Measurements from ENCODE around the gene MLC1. TPM values are rescaled to one million over a fixed set of nuclear protein-coding genes. Genes with fewer than 3 reads are reported as not detected.

MLC1 gene
- total and polyA plus RNA-seq, 5 donors: 0.14 to 1.2 (median 0.42) TPM; not detected in 1

- intact Hi-C loops (cut with DNase I): loop anchor here in 3 of 4 donors (2.0 to 5.0 kb wide), 3 partner anchors 101 to 104 kb away; no protein-coding TSS in a partner anchor
- ATAC-seq (no peak), DNase-seq (peak in 1 of 3 donors; percentile 58)
- Histone ChIP-seq H3K27me3 (ENCODE audit: control insufficient read depth, insufficient read depth) (no peaks in the 10 kb centered on the region), H3K4me1 (ENCODE audit: control insufficient read depth, insufficient read depth, low read length) (no peaks in the 10 kb centered on the region), H3K27ac (ENCODE audit: low read length) (no peak overlapping the region), H3K9me3 (ENCODE audit: control insufficient read depth, low read length) (no peaks in the 10 kb centered on the region), H3K4me3 (ENCODE audit: low read length) (no peak overlapping the region)
- WGBS: 87% methylated on average over 49 of the region's 49 CpGs
Observed at GRCh38 chr22:50031189-50032091, 53.8 kb downstream of the MLC1 start.

GRCh38 chr22:50030297-50031188, 54.7 kb downstream of the MLC1 start:
- Histone ChIP-seq H3K27ac (ENCODE audit: low read length) (no peak overlapping the region), H3K4me1 (ENCODE audit: control insufficient read depth, insufficient read depth, low read length) (no peaks in the 10 kb centered on the region), H3K9me3 (ENCODE audit: control insufficient read depth, low read length) (no peaks in the 10 kb centered on the region), H3K27me3 (ENCODE audit: control insufficient read depth, insufficient read depth) (no peaks in the 10 kb centered on the region), H3K4me3 (ENCODE audit: low read length) (no peak overlapping the region)
- intact Hi-C loops (cut with DNase I): loop anchor here (1.0 to 5.0 kb wide), 4 partner anchors 100 to 103 kb away; no protein-coding TSS in a partner anchor
- ATAC-seq: peak; percentile 85 to 87
- 22% methylated on average over 52 of the region's 52 CpGs for WGBS
- peak; percentile 74 to 89 (median 88) for DNase-seq

- intact Hi-C loops (cut with DNase I): no loop called here
- Histone ChIP-seq H3K9me3 (ENCODE audit: control insufficient read depth, low read length) (no peaks in the 10 kb centered on the region), H3K27ac (ENCODE audit: low read length) (no peak overlapping the region), H3K27me3 (ENCODE audit: control insufficient read depth, insufficient read depth) (no peaks in the 10 kb centered on the region), H3K4me3 (ENCODE audit: low read length) (no peak overlapping the region), H3K4me1 (ENCODE audit: control insufficient read depth, insufficient read depth, low read length) (no peaks in the 10 kb centered on the region)
- DNase-seq (no peak), ATAC-seq (no peak)
- WGBS: 75% methylated on average over 42 of the region's 42 CpGs
Observed at GRCh38 chr22:50027639-50028537, 57.3 kb downstream of the MLC1 start.

- ATAC-seq (no peak), DNase-seq (no peak)
- H3K27me3 ChIP-seq (ENCODE audit: control insufficient read depth, insufficient read depth): no peaks in the 10 kb centered on the region
- no peaks in the 10 kb centered on the region for H3K4me1 ChIP-seq (ENCODE audit: control insufficient read depth, insufficient read depth, low read length)
- WGBS: 68% methylated on average over 13 of the region's 13 CpGs
- H3K9me3 ChIP-seq (ENCODE audit: control insufficient read depth, low read length): no peaks in the 10 kb centered on the region
- no peak overlapping the region for H3K27ac ChIP-seq (ENCODE audit: low read length)
- intact Hi-C loops (cut with DNase I): no loop called here
- no peak overlapping the region for H3K4me3 ChIP-seq (ENCODE audit: low read length)
Observed at GRCh38 chr22:50025993-50026392, 59.2 kb downstream of the MLC1 start.

GRCh38 chr22:50022171-50022819, 62.9 kb downstream of the MLC1 start:
- H3K27me3 ChIP-seq (ENCODE audit: control insufficient read depth, insufficient read depth): no peaks in the 10 kb centered on the region
- no peak overlapping the region for H3K27ac ChIP-seq (ENCODE audit: low read length)
- no peak for ATAC-seq
- no peak overlapping the region for H3K4me3 ChIP-seq (ENCODE audit: low read length)
- intact Hi-C loops (cut with DNase I): no loop called here
- 86% methylated on average over 14 of the region's 14 CpGs for WGBS
- DNase-seq: no peak
- no peaks in the 10 kb centered on the region for H3K9me3 ChIP-seq (ENCODE audit: control insufficient read depth, low read length)
- no peaks in the 10 kb centered on the region for H3K4me1 ChIP-seq (ENCODE audit: control insufficient read depth, insufficient read depth, low read length)

- Histone ChIP-seq H3K27ac (ENCODE audit: low read length) (no peak overlapping the region), H3K4me1 (ENCODE audit: control insufficient read depth, insufficient read depth, low read length) (no peaks in the 10 kb centered on the region), H3K27me3 (ENCODE audit: control insufficient read depth, insufficient read depth) (no peaks in the 10 kb centered on the region), H3K9me3 (ENCODE audit: control insufficient read depth, low read length) (no peaks in the 10 kb centered on the region), H3K4me3 (ENCODE audit: low read length) (no peak overlapping the region)
- intact Hi-C loops (cut with DNase I): no loop called here
- ATAC-seq: no peak
- DNase-seq: no peak
- WGBS: 90% methylated on average over 15 of the region's 15 CpGs
Observed at GRCh38 chr22:50020606-50021005, 64.6 kb downstream of the MLC1 start.

GRCh38 chr22:50019316-50019715, 65.9 kb downstream of the MLC1 start:
- DNase-seq: no peak
- Histone ChIP-seq H3K4me1 (ENCODE audit: control insufficient read depth, insufficient read depth, low read length) (no peaks in the 10 kb centered on the region), H3K27me3 (ENCODE audit: control insufficient read depth, insufficient read depth) (no peaks in the 10 kb centered on the region), H3K4me3 (ENCODE audit: low read length) (no peak overlapping the region), H3K27ac (ENCODE audit: low read length) (no peak overlapping the region), H3K9me3 (ENCODE audit: control insufficient read depth, low read length) (no peaks in the 10 kb centered on the region)
- 67% methylated on average over 3 of the region's 3 CpGs for WGBS
- intact Hi-C loops (cut with DNase I): no loop called here
- ATAC-seq: no peak

GRCh38 chr22:50018608-50019285, 66.5 kb downstream of the MLC1 start:
- H3K27ac ChIP-seq (ENCODE audit: low read length): no peak overlapping the region
- H3K4me3 ChIP-seq (ENCODE audit: low read length): no peak overlapping the region
- 63% methylated on average over 11 of the region's 11 CpGs for WGBS
- no peak for DNase-seq
- H3K27me3 ChIP-seq (ENCODE audit: control insufficient read depth, insufficient read depth): no peaks in the 10 kb centered on the region
- H3K9me3 ChIP-seq (ENCODE audit: control insufficient read depth, low read length): no peaks in the 10 kb centered on the region
- H3K4me1 ChIP-seq (ENCODE audit: control insufficient read depth, insufficient read depth, low read length): no peaks in the 10 kb centered on the region
- ATAC-seq: no peak
- intact Hi-C loops (cut with DNase I): no loop called here

- DNase-seq: no peak
- Histone ChIP-seq H3K27me3 (ENCODE audit: control insufficient read depth, insufficient read depth) (no peaks in the 10 kb centered on the region), H3K4me1 (ENCODE audit: control insufficient read depth, insufficient read depth, low read length) (no peaks in the 10 kb centered on the region), H3K27ac (ENCODE audit: low read length) (no peak overlapping the region), H3K9me3 (ENCODE audit: control insufficient read depth, low read length) (no peaks in the 10 kb centered on the region), H3K4me3 (ENCODE audit: low read length) (no peak overlapping the region)
- ATAC-seq: no peak
- 86% methylated on average over 6 of the region's 6 CpGs for WGBS
- intact Hi-C loops (cut with DNase I): no loop called here
Observed at GRCh38 chr22:50017701-50018224, 67.5 kb downstream of the MLC1 start.

All from right cardiac atrium (tissue), 5 donors.